GM18526 (cell line): ENCODE data around the gene DMTF1.

ENCODE experiments used
- POLR2A ChIP-seq: IDR thresholded peaks from 3 replicates; pipeline ENCODE4 v1.6.1; 2011; ENCODE audit not compliant: insufficient read length; ENCODE audit errors: extremely low read depth

Gene DMTF1

GRCh38 chr7:87159538-87159937 lies 7.3 kb downstream of the DMTF1 start:
- no peak for TF ChIP-seq POLR2A

DNA sequence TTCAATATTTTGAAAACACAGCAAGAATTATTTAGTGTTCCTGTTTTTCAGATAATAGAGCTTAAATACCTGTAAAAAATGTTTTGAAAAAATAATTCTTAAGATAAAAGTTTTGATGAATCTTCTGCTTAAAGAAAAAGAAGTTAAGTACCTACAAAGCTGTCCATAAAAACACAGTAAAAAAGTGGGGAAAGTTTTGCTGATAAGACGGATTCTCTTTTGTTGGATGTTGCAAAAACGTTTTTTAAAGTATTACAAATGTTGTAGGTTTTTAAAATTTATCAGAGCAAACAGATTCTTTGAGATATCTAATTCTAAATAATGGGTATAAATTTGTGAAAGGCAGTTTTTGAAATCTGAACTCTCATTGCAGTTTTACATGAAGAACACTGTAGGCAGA lies 12.2 kb downstream of the DMTF1 start:
- TF ChIP-seq POLR2A = no peak

DNA sequence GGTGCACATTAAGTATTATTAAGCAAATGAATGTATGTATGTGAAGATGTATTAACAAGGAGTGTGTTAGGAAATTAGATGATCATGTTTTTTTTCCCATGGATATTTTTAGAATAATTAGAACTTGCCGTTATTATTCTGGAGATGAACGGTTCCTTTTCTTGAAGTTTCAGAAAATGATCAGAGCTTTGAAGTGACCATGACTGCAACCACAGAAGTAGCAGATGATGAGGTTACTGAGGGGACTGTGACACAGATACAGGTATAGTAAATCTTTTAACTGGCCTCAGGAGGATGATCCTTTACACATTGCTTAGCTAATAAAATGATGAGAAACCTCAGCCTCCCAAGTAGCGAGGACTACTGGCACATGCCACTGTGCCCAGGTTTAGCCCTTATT lies 18.6 kb downstream of the DMTF1 start:
- no peak for TF ChIP-seq POLR2A

GRCh38 chr7:87171282-87171934 lies 19.2 kb downstream of the DMTF1 start:
- no peak for TF ChIP-seq POLR2A

DNA sequence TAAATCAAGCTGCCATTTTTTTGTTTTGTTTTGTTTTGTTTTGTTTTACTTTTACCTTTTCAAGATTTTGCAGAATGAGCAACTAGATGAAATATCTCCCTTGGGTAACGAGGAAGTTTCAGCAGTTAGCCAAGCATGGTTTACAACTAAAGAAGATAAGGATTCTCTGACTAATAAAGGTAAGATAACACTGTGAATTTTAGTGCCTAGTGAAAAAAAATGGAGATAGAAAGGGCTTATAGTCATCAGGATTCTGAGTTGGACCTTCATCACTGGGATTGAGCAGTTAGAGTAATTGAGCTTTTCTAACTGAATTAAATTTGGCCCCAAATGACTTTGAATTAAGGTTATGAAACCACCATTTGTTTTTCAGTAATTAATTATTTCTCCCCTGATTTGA lies 21.2 kb downstream of the DMTF1 start:
- TF ChIP-seq POLR2A = no peak

DNA sequence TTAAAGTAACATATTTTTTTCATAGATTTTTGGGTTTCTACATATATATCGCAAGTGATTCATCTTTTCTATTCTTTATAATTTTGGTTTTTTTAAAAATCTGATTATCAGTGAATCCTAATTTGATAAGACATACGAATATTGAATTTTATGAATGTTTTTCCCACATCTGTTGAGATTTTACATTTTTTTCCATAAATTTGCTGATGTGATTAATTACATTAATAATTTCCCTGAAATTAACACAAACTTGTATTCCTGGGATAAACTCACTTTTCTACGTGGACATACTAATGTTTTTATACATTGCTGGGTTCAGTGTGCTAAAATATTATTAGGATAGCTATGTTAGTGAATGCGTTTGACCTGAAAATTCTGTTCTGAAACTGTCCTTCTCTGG lies 26.1 kb downstream of the DMTF1 start:
- no peak for TF ChIP-seq POLR2A

DNA sequence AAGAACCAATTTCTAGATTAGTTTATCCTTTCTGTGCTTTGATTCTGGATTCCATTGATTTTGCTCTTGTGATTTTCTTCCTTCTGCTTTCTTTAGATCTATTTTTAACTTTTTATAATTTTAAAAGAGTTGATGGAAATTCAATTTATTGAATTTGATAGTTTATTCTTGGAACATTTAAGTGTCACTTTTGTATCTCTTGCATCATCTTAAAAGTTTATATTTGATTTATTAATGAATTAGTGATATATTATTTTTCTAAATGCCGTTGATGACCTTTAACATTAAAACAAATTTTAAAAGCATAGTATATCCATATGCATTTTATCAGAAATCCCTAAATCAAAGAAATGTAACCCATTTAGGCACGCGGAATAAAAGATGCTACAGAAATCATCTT lies 26.9 kb downstream of the DMTF1 start:
- TF ChIP-seq POLR2A = no peak

DNA sequence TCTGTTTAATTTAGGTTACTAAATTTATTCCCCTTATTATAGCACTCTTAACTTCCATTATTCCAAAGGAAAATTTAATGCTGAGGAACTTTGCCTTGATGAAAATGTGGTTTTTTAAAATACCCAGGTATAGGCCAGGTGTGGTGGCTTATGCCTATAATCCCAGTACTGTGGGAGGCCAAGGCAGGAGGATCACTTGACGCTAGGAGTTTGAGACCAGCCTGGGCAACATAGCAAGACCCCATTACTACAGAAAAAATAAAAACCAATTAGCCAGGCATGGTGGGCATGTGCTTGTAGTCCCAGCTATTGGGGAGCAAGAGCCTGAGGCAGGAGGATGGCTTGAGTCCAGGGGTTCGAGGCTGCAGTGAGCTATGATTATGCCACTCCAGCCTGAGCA lies 34.9 kb downstream of the DMTF1 start:
- no peak for TF ChIP-seq POLR2A

- TF ChIP-seq POLR2A = no peak
These were observed 36.7 kb downstream of the DMTF1 start for GRCh38 chr7:87188930-87189329.

- no peak for TF ChIP-seq POLR2A
These were observed 38.5 kb downstream of the DMTF1 start for GRCh38 chr7:87190783-87191182.

DNA sequence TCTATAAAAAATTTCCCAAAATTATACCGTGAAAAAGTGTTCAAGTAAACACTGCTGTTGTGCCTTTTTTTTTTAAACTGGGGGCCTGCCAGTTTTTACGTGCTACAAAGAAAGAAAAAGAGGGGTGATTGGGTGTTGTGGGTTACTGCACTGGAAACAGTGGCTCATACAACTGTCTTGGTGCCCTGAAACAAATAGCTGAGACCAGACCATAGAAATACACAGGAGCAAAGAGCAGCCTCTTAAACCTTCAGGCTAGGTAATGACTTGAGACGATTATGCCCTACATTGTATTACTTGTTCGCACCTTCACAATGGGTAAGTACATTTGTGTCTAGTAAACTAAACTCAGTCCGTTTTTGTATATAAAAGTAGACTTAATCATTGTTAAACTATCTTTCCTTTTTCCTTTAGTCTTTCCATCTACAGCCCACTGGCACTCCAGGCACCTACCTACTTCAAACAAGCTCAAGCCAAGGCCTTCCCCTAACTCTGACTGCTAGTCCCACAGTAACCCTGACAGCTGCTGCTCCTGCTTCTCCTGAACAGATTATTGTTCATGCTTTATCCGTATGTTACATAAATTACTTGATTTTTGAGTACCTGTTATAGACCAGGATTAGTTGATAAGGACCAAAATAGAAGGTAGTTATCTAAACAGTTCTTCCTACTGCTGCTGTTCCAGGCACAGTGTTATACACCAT lies 40.7 kb downstream of the DMTF1 start:
- TF ChIP-seq POLR2A = no peak

- no peak for TF ChIP-seq POLR2A
These were observed 41.7 kb downstream of the DMTF1 start for GRCh38 chr7:87193912-87194311.

GRCh38 chr7:87199241-87199640 lies 47.0 kb downstream of the DMTF1 start:
- no peak for TF ChIP-seq POLR2A

GRCh38 chr7:87199700-87200450 lies 47.6 kb downstream of the DMTF1 start:
- no peak for TF ChIP-seq POLR2A

- no peak for TF ChIP-seq POLR2A
These were observed 50.0 kb downstream of the DMTF1 start for GRCh38 chr7:87202208-87202607.

DNA sequence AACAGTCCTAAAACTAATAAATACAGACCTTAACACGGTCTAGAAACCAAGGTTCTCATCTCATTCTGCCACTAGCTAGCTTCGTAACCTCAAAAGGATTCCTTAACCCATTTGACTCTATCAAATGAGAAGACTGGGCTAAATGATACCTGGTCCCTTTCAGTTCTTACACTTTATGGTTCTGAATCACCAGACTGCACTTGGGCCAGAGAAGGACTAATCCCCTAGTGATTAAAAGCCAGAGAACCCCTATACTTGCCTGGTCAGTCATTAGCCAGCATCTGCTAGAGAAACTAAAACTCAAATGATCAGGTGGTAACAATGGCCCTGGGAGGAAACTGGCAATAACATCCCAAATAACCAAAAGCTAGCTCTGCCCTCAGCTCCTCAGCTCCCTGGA lies 50.5 kb downstream of the DMTF1 start:
- TF ChIP-seq POLR2A = no peak
